SK-MEL-5 (cell line): ENCODE results near the gene ANOS1. TPM values are rescaled to one million over a fixed set of nuclear protein-coding genes. Genes with fewer than 3 reads are reported as not detected.
A peak's percentile ranks its signal among the peaks of the same experiment; 100 is the strongest.
"Not testable (repeated sequence)": the region's sequence is repeated elsewhere in the genome, so short reads cannot be mapped to it uniquely, and the experiment has no call there.

Experiments
- DNase-seq: peaks from one replicate; pipeline ENCODE4 v3.0.0-alpha.2; 2016; ENCODE audit warnings: low read depth, low spot score
- in situ Hi-C: cut with HindIII; loops from 2 replicates; pipeline ENCODE4 v1.10.0; 2016; ENCODE audit warnings: low sequenced_read_pairs, high pct_unique_total_duplicates, low pct_unique_long_range_greater_than_20kb
- polyA plus RNA-seq, 2 experiments: library from polyadenylated mRNA; depleted of rRNA; stranded (reverse); fragments of >200 nt; gene quantifications; 2 replicates each; pipeline ENCODE4 v1.2.3, GENCODE V29; 2015
- total RNA-seq: library from RNA; depleted of rRNA; stranded (reverse); fragments of >200 nt; shearing (Covaris generic); gene quantifications from 2 replicates; pipeline ENCODE4 v1.2.3, GENCODE V29; 2014; rRNA removed

The ANOS1 gene, protein sequence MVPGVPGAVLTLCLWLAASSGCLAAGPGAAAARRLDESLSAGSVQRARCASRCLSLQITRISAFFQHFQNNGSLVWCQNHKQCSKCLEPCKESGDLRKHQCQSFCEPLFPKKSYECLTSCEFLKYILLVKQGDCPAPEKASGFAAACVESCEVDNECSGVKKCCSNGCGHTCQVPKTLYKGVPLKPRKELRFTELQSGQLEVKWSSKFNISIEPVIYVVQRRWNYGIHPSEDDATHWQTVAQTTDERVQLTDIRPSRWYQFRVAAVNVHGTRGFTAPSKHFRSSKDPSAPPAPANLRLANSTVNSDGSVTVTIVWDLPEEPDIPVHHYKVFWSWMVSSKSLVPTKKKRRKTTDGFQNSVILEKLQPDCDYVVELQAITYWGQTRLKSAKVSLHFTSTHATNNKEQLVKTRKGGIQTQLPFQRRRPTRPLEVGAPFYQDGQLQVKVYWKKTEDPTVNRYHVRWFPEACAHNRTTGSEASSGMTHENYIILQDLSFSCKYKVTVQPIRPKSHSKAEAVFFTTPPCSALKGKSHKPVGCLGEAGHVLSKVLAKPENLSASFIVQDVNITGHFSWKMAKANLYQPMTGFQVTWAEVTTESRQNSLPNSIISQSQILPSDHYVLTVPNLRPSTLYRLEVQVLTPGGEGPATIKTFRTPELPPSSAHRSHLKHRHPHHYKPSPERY
- total RNA-seq: not detected in 2 replicates
- polyA plus RNA-seq (2015; cell fraction: cytosol; rRNA removed): 0.01 and 0.06 TPM in 2 replicates
- polyA plus RNA-seq (2015; cell fraction: nucleus; rRNA removed): not detected in 2 replicates

DNA sequence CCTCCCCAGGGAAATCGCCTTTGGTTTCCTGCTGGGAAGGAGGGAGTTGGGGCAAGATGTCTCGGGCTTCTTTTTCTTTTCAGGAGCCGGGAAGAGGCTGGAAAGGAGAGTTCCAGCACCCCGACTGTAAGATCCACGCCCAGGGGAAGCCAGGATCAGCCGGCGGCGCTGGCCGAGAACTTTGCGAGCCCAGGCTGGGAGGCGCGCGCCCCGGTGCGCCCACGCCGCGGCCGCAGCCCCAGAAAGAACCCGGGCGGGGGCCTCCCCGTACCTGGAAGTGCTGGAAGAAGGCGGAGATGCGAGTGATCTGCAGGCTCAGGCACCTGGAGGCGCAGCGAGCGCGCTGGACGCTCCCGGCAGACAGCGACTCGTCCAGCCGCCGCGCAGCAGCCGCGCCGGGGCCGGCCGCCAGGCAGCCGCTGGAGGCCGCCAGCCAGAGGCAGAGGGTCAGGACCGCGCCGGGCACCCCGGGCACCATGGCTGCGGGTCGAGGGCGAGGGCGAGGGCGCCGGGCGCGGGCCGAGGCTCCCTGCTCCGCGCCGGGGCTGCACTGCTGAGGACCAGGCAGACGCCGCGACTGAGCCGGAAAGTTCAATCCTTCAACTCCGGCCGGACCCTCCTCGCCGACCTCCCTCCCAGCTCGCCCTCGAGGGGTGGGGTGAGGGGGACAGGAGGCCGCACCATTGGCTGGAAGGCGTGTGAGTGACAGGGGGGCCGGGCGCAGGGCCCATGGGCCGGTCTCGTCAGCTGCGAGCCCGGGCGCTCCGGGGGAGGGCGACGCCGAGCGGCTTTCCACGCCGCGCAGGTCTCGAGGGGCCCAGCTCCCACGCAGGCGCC is at the start of gene ANOS1:
Gene ANOS1, minus strand, starts transcription at position 579 of the 837 bp plus-strand sequence. Its CDS starts 101 bp downstream, at position 478.
- DNase-seq: no peak
- in situ Hi-C loops: no loop called here

DNA sequence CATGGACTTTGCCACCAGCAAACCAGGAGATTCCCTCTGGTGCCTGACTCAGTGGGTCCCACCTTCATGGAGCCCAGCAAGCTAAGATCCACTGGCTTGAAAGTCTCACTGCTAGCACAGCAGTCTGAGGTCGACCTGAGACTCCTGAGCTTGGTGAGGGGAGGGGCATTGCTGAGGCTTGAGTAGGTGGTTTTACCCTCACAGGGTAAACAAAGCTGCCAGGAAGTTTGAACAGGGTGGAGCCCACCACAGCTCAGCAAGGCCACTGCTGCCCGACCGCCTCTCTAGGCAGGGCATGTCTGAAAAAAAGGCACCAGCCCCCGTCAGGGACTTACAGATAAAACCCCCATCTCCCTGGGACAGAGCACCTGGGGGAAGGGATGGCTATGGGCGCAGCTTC is 41.2 kb upstream of the ANOS1 start:
- DNase-seq: no peak
- in situ Hi-C loops: no loop called here

DNA sequence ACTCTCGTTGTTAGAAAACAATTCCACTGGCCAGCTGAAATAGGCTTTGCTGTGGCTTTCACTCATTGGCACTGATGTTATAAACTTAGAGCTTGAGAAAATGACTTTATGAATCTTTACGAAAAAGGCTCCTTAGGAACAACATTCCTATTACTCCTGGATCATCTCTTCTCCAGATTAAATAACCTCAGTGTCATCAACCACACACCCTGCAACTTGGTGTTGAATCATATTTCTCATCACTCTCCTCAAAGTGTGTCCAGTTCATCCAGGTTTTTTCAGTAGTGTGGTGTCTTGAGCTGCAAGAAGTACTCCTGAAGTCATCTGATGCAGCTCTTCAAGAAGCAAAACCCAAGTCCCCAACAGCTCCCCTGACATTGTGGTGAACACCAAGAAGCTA is 28.1 kb upstream of the ANOS1 start:
- in situ Hi-C loops: no loop called here
- no peak for DNase-seq

GRCh38 chrX:8758706-8759105 is 26.8 kb upstream of the ANOS1 start:
- in situ Hi-C loops, DNase-seq: not testable (repeated sequence)

- in situ Hi-C loops: not testable (repeated sequence)
These were observed 25.9 kb upstream of the ANOS1 start for GRCh38 chrX:8757609-8758389.

DNA sequence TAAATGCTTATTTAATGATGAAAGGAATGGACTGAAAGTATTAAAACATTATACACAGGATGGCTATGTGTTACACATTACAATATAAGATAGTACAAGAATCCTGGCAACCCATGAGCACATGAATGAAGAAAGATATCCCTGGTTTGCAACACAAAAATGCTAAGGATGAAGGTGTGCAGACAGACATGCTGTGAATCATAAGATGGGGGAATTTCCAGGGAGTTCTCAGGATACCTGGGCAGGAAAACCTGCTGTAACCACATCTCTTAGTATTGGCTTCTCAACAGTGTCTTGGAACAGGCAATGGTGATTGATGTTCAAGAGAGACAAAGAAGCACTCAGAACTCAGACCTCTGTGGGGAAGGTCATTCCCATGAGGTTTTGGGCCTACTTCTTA is 23.9 kb upstream of the ANOS1 start:
- in situ Hi-C loops: no loop called here
- no peak for DNase-seq

More at GRCh38 chrX:8757609-8758389, 25.9 kb upstream of the ANOS1 start:
- DNase-seq: not testable (repeated sequence)

DNA sequence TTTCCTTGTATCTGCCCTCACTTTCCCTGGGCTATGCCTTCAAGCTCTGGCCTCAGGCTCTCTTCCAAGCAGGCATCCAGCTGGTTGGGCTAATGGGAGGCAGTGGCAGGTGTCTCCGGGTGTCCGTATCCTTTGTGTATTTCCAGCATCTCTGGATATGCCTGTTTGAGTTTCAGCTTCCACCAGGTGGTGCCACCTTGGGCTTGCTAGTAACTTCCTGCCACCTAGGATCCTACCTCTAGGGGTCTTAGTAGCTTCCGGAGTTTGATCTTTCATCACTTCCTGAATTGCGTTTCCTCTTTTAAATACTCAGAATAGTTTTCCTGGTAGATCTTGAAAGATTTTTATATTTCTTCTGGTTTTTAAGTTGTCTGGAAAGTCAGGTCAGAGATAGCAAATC is 23.2 kb upstream of the ANOS1 start:
- in situ Hi-C loops: no loop called here
- no peak for DNase-seq

- DNase-seq: no peak
- in situ Hi-C loops: no loop called here
These were observed 17.8 kb upstream of the ANOS1 start for GRCh38 chrX:8749697-8750096.

DNA sequence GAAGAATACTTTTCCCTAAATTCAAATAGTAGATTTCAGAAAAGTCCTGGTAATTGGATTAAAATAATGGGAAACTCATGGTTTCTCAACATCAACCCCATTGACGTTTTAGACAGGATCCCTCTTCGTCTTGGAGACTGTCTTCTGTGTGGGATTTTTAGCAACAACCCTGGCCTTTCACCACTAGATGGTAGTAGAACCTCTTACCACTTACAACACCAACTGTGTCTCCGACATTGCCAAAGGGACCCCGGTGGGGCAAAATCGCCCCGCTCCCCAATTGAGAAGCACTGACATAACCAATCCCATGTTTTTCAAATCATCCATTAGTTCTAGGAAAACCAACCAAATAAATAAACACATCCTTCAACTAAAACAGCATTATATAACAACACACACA is 16.9 kb upstream of the ANOS1 start:
- in situ Hi-C loops: no loop called here
- DNase-seq: peak; percentile 47

- in situ Hi-C loops: no loop called here
These were observed 11.3 kb upstream of the ANOS1 start for GRCh38 chrX:8743126-8743732.

DNA sequence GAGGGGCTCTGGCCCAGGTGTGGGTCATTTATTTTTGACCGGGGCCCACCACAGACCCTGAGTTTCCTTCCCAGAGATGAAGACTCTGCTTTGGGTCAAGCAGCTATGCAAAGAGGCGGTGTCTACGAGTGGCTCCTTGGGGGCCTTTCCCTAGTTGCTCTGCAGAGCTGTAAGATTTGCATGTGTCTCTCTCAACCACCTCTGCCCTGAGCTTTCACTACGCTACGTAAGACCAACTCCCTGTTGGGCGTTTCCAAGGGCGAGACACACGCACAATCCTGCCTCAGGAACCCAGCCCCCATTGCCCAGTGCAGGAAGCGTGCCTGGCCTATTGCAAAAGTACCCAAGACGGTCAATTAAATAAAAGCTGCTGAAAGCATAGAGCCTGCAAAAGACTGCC is 10.0 kb upstream of the ANOS1 start:
- in situ Hi-C loops: no loop called here
- DNase-seq: no peak

More at GRCh38 chrX:8743126-8743732, 11.3 kb upstream of the ANOS1 start:
- DNase-seq: peak; percentile 59

- peak; percentile 51 for DNase-seq
- in situ Hi-C loops: no loop called here
These were observed 6.8 kb upstream of the ANOS1 start for GRCh38 chrX:8738588-8739189.

DNA sequence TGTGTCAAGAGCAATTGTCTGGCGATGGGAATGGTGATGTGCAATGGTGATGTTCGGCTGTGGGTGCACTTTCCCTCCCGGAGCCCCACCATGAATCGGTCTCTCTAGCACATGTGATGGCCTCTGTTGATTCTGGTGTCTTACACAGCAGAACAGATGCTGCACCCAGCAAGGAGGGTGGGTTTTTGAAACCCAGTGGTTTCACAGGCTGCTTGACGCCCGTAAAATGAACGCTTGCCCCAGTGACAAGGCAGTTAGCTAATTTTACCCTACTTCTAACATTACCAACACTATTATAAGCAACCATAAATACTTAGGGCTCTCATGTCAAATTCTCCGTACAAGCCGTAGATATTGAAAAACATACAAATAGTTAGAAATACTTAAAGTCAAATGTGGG is 5.9 kb upstream of the ANOS1 start:
- in situ Hi-C loops: no loop called here
- no peak for DNase-seq

- no peak for DNase-seq
- in situ Hi-C loops: no loop called here
These were observed 952 bp downstream of the ANOS1 start for GRCh38 chrX:8730812-8731558.

GRCh38 chrX:8729811-8730210 is 2.1 kb downstream of the ANOS1 start:
- DNase-seq: no peak
- in situ Hi-C loops: no loop called here
